ENCODE data around the gene RUVBL2. TPM values are rescaled to one million over a fixed set of nuclear protein-coding genes. Genes with fewer than 3 reads are reported as not detected.
"Not testable (repeated sequence)": the region's sequence is repeated elsewhere in the genome, so short reads cannot be mapped to it uniquely, and the experiment has no call there.

The RUVBL2 gene
- total and polyA plus RNA-seq, 10 donors: 32.0 to 58.4 (median 40.4) TPM

DNA sequence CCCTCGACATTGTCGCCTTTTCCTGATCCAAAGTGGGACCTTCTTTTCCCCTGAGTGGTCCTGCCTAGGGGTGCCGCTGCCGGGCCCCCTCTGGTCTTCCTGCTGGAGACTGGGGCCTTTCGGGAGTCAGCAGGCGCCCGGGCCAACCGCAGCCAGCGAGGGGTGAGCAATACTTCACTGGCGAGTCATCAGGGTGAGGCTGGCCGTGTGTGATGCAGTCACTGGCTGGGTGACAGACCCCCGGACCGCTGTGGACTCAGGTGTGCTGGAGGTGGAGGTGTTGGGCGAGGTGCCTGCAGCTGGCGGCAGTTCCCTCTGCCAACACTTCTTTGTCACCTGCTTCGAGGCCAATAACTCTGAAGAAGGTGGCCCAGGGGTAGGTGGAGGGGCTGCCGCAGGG is 48.5 kb downstream of the RUVBL2 start:
- DNase-seq: no peak
- Histone ChIP-seq H3K4me3 (no peak overlapping the region), H3K36me3 (no peaks in the 10 kb centered on the region), H3K9me3 (no peaks in the 10 kb centered on the region), H3K27me3 (replicated peaks in 1 of 7) (no peaks in the 10 kb centered on the region), H3K4me1 (no peaks in the 10 kb centered on the region), H3K27ac (no peak overlapping the region)
- intact Hi-C loops (cut with DNase I; ENCODE audit: low total_unique reads): no loop called here
- TF ChIP-seq POLR2A (IDR thresholded peaks at IDR 0.05): no peak
- no peak for TF ChIP-seq POLR2AphosphoS5 (IDR thresholded peaks at IDR 0.05)
- TF ChIP-seq, protein P1, sequence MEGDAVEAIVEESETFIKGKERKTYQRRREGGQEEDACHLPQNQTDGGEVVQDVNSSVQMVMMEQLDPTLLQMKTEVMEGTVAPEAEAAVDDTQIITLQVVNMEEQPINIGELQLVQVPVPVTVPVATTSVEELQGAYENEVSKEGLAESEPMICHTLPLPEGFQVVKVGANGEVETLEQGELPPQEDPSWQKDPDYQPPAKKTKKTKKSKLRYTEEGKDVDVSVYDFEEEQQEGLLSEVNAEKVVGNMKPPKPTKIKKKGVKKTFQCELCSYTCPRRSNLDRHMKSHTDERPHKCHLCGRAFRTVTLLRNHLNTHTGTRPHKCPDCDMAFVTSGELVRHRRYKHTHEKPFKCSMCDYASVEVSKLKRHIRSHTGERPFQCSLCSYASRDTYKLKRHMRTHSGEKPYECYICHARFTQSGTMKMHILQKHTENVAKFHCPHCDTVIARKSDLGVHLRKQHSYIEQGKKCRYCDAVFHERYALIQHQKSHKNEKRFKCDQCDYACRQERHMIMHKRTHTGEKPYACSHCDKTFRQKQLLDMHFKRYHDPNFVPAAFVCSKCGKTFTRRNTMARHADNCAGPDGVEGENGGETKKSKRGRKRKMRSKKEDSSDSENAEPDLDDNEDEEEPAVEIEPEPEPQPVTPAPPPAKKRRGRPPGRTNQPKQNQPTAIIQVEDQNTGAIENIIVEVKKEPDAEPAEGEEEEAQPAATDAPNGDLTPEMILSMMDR (IDR thresholded peaks at IDR 0.05 in 8 of 11, conservative IDR thresholded peaks at IDR 0.05 in 3 of 11): no peak
- WGBS, 5 donors: 80 to 92% (median 84%) methylated on average over 13 to 17 of the region's 17 CpGs

DNA sequence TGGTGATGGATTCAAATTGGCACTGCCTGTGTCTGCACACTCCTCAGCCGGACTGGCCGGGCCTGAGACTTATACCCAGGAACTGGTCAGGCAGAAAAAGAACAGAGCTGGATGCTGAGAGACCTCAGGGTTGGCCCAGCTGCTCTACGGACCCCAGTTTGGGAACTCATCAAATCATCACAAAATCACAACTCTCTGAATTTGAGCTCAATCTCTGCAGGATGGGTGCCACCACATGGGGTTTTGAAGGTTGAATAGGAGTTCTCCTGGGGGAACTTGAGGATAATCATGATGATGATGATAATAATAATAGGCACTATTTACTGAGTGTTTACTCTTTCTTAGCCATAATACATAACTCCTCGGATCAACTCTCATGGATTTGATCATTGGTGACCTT is 49.0 kb downstream of the RUVBL2 start:
- H3K4me3 ChIP-seq; H3K27ac ChIP-seq; DNase-seq; H3K4me1 ChIP-seq; H3K36me3 ChIP-seq; intact Hi-C loops (cut with DNase I; ENCODE audit: low total_unique reads); H3K27me3 ChIP-seq (replicated peaks in 1 of 7); H3K9me3 ChIP-seq: not testable (repeated sequence)
- 82 to 96% (median 85%) methylated on average over 1 to 4 of the region's 4 CpGs for WGBS, 5 donors

DNA sequence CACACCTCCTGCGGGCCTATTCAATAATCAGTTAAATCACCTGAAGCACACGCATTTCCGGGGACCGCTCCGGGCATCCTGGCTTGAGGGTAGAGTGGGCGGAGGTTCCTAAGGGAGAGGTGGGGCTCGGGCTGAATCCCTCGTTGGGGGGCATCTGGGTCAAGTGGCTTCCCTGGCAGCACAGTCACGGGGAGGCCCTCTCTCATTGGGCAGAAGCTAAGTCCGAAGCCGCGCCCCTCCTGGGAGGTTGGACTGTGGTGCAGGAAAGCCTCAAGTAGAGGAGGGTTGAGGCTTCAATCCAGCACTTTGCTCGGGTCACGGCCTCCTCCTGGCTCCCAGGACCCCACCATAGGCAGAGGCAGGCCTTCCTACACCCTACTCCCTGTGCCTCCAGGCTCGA is 49.9 kb downstream of the RUVBL2 start, which contains the start of gene CGB5:
TSS of gene CGB5 (plus strand) at position 301 of the 400 bp plus-strand sequence. CDS start 362 bp downstream, outside the sequence.
- H3K36me3 ChIP-seq; H3K4me1 ChIP-seq; intact Hi-C loops (cut with DNase I; ENCODE audit: low total_unique reads); H3K27ac ChIP-seq; DNase-seq; H3K9me3 ChIP-seq; H3K27me3 ChIP-seq (replicated peaks in 1 of 7); H3K4me3 ChIP-seq: not testable (repeated sequence)
- 69 to 78% (median 73%) methylated on average over 6 to 15 of the region's 15 CpGs for WGBS, 5 donors

DNA sequence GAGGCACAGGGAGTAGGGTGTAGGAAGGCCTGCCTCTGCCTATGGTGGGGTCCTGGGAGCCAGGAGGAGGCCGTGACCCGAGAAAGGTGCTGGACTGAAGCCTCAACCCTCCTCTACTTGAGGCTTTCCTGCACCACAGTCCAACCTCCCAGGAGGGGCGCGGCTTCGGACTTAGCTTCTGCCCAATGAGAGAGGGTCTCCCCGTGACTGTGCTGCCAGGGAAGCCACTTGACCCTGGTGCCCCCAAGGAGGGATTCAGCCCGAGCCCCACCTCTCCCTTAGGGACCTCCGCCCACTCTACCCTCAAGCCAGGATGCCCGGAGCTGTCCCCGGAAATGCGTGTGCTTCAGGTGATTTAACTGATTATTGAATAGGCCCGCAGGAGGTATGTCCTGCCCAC is 55.3 kb downstream of the RUVBL2 start, which contains the start of gene CGB8:
TSS of gene CGB8 (minus strand) at position 101 of the 400 bp plus-strand sequence. CDS start 372 bp downstream, outside the sequence.
- H3K27ac ChIP-seq; H3K27me3 ChIP-seq (replicated peaks in 1 of 7); H3K4me1 ChIP-seq; intact Hi-C loops (cut with DNase I; ENCODE audit: low total_unique reads); H3K4me3 ChIP-seq; DNase-seq; H3K9me3 ChIP-seq; H3K36me3 ChIP-seq: not testable (repeated sequence)
- 68 to 76% (median 69%) methylated on average over 6 to 10 of the region's 12 CpGs for WGBS, 5 donors

DNA sequence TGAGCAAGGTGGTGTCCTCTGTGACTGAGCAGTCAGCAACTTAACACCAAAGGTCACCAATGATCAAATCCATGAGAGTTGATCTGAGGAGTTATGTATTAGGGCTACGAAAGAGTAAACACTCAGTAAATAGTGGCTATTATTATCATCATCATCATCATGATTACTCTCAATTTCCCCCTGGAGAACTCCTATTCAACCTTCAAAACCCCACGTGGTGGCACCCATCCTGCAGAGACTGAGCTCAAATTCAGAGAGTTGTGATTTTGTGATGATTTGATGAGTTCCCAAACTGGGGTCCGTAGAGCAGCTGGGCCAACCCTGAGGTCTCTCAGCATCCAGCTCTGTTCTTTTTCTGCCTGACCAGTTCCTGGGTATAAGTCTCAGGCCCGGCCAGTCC is 56.1 kb downstream of the RUVBL2 start:
- intact Hi-C loops (cut with DNase I; ENCODE audit: low total_unique reads); H3K36me3 ChIP-seq; H3K4me3 ChIP-seq; H3K27me3 ChIP-seq (replicated peaks in 1 of 7); H3K4me1 ChIP-seq; H3K27ac ChIP-seq; DNase-seq; H3K9me3 ChIP-seq: not testable (repeated sequence)
- WGBS, 5 donors: 80 to 87% (median 83%) methylated on average over 2 to 3 of the region's 4 CpGs

DNA sequence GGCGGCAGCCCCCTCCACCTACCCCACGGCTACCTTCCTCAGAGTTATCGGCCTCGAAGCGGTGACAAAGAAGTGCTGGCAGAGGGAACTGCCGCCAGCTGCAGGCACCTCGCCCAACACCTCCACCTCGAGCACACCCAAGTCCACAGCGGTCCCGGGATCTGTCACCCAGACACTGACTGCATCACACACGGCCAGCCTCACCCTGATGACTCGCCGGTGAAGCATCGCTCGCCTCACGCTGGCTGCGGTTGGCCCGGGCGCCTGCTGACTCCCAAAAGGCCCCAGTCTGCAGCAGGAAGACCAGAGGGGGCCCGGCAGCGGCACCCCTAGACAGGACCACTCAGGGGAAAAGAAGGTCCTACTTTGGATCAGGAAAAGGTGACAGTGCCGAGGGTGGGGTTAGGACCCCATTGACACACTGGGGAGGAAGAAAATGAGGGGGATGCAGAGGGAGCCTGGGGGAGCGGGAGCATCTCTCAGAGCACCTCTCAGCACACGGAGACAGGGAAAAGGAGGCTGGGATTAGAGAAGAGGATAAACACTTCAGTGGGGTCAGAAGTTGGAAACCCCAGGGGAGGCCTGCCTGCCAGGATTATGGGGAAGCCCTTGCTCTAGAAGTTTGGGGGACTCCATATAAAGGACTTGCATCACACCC is 56.8 kb downstream of the RUVBL2 start:
- H3K4me1 ChIP-seq; H3K36me3 ChIP-seq; H3K4me3 ChIP-seq; H3K27me3 ChIP-seq (replicated peaks in 1 of 7); intact Hi-C loops (cut with DNase I; ENCODE audit: low total_unique reads); DNase-seq; H3K27ac ChIP-seq; H3K9me3 ChIP-seq: not testable (repeated sequence)
- WGBS, 5 donors: 80 to 92% (median 86%) methylated on average over 18 to 24 of the region's 24 CpGs
